ENCODE results near the gene PRMT7. TPM values are rescaled to one million over a fixed set of nuclear protein-coding genes. Genes with fewer than 3 reads are reported as not detected.

The PRMT7 gene
- total and polyA plus RNA-seq, 2 of the 8 experiments (the other 6 are each of a cell fraction or from before 2014, with no cell fraction given), result 48.2 to 49.3 TPM

DNA sequence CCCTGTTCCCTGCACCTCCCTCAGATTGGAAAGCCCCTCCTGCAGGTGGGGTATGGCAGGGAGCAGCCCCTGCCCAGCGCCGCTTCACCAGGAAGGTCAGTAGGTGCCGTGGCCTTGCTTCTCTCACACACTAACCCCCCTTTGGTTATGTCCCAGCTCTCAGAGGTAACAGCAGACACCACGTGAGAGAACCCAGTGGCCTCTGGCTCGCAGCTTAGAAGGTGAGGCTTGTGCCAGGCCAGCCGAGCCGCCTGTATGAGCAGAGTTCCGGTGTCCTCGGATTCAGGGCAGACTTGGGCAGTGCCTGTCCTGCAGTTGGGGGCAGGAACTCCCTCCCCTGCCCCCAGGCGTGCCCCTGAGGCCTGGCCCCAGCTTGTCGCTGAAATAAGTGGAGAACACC is 47.1 kb downstream of the PRMT7 start (continued):
- TF ChIP-seq, protein P1, sequence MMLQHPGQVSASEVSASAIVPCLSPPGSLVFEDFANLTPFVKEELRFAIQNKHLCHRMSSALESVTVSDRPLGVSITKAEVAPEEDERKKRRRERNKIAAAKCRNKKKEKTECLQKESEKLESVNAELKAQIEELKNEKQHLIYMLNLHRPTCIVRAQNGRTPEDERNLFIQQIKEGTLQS (IDR thresholded peaks at IDR 0.05; ENCODE audit: insufficient read depth, low read depth, low read length), result no peak
- no peak for TF ChIP-seq USF2 (IDR thresholded peaks at IDR 0.05; ENCODE audit: low read length)
- no peak for TF ChIP-seq RNF2 (IDR thresholded peaks at IDR 0.05; ENCODE audit: borderline replicate concordance, low read depth, low read length, missing control alignments, poor library complexity, severe bottlenecking)
- TF ChIP-seq CBX5 (IDR thresholded peaks at IDR 0.05; ENCODE audit: low read depth, low read length), result no peak
